BE2C (cell line): ENCODE measurements around the gene MMP1.
A peak's percentile ranks its signal among the peaks of the same experiment; 100 is the strongest.

Source experiments
- DNase-seq: peaks from one replicate; pipeline ENCODE4 v3.0.0-alpha.2; 2020
- H3K27me3 ChIP-seq: fragments of 250-450 bp; sonication (Bioruptor Pico); 2 replicates; pipeline ENCODE4 v1.5.1; 2020; ENCODE audit warnings: mild to moderate bottlenecking
- H3K36me3 ChIP-seq: fragments of 250-450 bp; sonication (Bioruptor Pico); 2 replicates; pipeline ENCODE4 v1.5.1; 2020; ENCODE audit warnings: mild to moderate bottlenecking
- H3K4me1 ChIP-seq: fragments of 250-450 bp; sonication (Bioruptor Pico); 2 replicates; pipeline ENCODE4 v1.5.1; 2020
- H3K4me3 ChIP-seq: 2 replicates; pipeline ENCODE4 v1.5.1; 2011; ENCODE audit warnings: low read depth, low read length
- H3K9me3 ChIP-seq: fragments of 250-450 bp; sonication (Bioruptor Pico); 2 replicates; pipeline ENCODE4 v1.5.1; 2020
- TF ChIP-seq, protein P1 (sequence below): IDR thresholded peaks from 2 replicates; pipeline ENCODE4 v1.5.1; 2012; ENCODE audit warnings: mild to moderate bottlenecking, low read depth, low read length

Gene MMP1

DNA sequence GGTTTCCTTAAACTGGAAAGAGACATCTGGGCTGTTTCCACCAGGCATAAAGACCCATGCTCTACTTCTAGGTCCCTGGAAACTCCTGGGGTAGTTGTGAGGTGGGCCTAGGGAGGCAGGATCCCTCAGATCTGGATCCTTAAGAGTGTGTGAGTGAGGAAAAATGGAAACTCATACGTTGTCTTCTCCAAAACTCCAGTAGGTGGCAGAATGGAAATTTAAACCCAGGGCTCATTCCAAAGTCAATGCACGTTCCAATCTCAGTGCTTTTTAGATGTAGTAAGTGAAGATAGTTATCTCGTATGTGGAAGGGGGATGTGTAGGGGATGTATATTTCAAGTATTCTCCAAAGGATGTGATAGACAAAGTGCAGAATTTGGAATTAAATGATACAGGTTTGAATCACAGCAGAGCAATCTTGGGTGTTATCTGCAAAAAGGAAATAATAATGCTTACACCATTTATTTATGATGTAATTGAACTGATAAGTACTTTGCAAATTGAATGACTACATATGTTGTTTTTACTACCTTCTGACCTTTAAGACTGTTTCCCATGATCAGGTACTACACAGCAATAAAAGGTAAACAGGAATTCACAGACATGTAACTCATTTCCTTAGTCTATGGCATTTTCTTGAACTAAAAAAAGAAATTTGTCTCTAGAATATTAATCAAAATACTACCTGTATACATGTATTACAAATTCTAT is 13.1 kb upstream of the MMP1 start:
- no peaks in the 10 kb centered on the region for H3K4me1 ChIP-seq
- TF ChIP-seq, protein P1, sequence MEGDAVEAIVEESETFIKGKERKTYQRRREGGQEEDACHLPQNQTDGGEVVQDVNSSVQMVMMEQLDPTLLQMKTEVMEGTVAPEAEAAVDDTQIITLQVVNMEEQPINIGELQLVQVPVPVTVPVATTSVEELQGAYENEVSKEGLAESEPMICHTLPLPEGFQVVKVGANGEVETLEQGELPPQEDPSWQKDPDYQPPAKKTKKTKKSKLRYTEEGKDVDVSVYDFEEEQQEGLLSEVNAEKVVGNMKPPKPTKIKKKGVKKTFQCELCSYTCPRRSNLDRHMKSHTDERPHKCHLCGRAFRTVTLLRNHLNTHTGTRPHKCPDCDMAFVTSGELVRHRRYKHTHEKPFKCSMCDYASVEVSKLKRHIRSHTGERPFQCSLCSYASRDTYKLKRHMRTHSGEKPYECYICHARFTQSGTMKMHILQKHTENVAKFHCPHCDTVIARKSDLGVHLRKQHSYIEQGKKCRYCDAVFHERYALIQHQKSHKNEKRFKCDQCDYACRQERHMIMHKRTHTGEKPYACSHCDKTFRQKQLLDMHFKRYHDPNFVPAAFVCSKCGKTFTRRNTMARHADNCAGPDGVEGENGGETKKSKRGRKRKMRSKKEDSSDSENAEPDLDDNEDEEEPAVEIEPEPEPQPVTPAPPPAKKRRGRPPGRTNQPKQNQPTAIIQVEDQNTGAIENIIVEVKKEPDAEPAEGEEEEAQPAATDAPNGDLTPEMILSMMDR: peak; percentile 49
- H3K4me3 ChIP-seq: no peak overlapping the region
- no peak for DNase-seq
- H3K9me3 ChIP-seq: no peaks in the 10 kb centered on the region
- no peaks in the 10 kb centered on the region for H3K36me3 ChIP-seq
- H3K27me3 ChIP-seq: no peaks in the 10 kb centered on the region; the same call in 1 of the 2 replicates

DNA sequence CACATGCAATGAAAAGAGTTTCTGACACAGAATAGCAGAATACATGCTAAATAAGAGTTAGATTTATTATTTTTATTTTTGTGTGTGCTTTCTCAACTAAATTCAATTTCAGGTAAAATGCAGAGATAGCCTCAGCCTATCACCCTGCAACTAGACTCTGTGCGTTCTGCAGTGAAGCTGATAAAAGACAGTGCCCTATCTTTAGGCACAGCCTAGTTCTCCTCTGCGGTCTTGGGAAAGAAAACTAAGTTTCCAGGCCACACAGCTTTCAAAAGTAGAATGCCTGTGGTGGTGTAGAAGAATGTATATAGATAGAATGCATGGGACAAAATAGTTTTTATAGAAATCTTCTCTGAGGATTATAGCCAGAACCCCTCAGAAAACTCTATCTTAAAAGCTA is 12.0 kb upstream of the MMP1 start:
- Histone ChIP-seq H3K36me3 (no peaks in the 10 kb centered on the region), H3K4me3 (no peak overlapping the region), H3K9me3 (no peaks in the 10 kb centered on the region), H3K27me3 (no peaks in the 10 kb centered on the region; the same call in 1 of the 2 replicates), H3K4me1 (no peaks in the 10 kb centered on the region)
- no peak for DNase-seq
- TF ChIP-seq, protein P1: no peak

DNA sequence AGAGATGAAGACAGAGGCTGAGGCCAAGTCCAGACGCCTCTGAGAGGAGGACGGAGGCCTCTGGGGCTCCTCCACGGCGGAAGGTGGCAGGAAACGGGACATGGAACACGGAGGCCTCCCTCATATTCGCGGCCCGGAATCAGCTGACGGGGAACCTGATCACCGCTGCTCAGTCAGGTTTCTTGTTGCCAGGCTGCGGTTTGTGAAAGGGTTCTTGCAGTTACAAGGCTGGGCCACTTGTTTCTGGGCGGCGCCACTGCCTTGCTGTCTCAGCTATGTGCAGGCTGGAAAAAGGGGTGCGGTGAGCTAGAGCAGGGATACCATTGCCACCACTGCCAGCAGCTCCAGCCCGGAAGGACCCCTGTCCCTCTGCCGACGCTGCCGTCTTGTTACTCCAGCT is 10.0 kb upstream of the MMP1 start:
- TF ChIP-seq, protein P1: peak; percentile 39; the same call in 1 of the 2 replicates
- Histone ChIP-seq H3K36me3 (no peaks in the 10 kb centered on the region), H3K4me3 (no peak overlapping the region), H3K27me3 (no peaks in the 10 kb centered on the region; the same call in none of the 2 replicates), H3K9me3 (no peaks in the 10 kb centered on the region), H3K4me1 (no peaks in the 10 kb centered on the region)
- DNase-seq: peak; percentile 39

DNA sequence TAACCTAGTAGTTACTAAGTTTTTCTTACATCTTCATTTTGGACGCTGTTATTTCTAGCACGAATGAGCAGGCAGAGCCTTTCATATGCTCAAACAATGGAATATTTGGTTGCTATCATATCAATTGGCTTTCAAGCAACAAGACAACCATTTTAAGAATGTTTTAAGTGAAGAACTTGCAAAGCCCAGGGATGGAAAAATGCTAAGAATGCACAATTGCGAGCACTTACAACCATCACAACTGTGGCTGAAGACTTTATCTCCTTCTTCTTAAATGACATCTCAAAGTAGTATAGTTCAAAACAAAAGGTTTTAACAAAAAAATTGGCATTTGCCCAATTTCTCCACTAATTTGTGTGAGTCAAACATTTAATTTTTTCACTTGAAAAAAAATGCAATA is 8.3 kb upstream of the MMP1 start:
- Histone ChIP-seq H3K4me3 (no peak overlapping the region), H3K36me3 (no peaks in the 10 kb centered on the region), H3K4me1 (no peaks in the 10 kb centered on the region), H3K27me3 (no peaks in the 10 kb centered on the region; the same call in none of the 2 replicates), H3K9me3 (no peaks in the 10 kb centered on the region)
- DNase-seq: no peak
- TF ChIP-seq, protein P1: no peak

DNA sequence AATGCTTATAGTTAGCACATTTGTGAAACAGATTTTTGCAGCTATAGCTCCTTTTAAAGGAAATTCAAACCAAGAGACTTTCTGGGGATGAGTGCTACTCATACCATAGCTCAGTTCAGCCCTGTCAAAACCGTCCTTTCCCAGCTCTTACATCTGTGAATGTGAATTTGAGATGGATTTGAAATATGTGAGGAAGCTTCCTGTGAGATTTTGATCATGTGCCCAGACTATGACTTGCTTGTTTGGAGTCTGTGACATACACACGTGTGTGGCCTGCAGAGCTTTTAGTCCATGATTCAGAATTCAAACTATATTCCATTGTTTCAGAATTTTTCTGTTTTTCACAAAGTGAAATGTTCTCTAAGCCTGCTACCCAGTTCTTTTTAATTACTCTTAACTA is 4.4 kb upstream of the MMP1 start:
- DNase-seq: no peak
- TF ChIP-seq, protein P1: no peak
- Histone ChIP-seq H3K4me3 (no peak overlapping the region), H3K27me3 (peaks cover 5% of the 10 kb centered on the region; the same call in 1 of the 2 replicates), H3K9me3 (no peaks in the 10 kb centered on the region), H3K4me1 (no peaks in the 10 kb centered on the region), H3K36me3 (no peaks in the 10 kb centered on the region)

DNA sequence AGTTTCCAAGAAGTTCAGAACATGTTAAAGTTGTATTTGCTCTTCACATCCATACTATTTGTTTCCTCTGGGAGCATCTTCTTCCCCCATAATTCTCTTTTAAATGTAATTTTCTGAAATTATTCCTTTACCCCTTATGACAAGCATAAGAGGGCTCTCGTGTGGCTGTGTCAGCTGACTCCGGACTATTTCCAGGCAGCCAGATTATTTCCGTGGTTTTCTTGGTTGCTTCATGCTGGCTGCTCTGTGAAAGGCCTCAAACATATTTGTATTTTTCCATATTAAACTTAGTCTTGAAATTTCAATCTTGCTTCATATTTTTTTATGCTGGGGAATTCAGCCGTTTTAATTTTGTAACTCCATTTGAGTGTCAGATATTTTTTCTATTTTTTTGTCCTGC is 2.8 kb upstream of the MMP1 start:
- Histone ChIP-seq H3K27me3 (peaks cover 5% of the 10 kb centered on the region; the same call in 1 of the 2 replicates), H3K36me3 (no peaks in the 10 kb centered on the region), H3K4me3 (no peak overlapping the region), H3K9me3 (no peaks in the 10 kb centered on the region), H3K4me1 (no peaks in the 10 kb centered on the region)
- DNase-seq: no peak
- TF ChIP-seq, protein P1: no peak
